HG02759 (cell line): ENCODE measurements around the gene ATP1B3.
"Not testable (repeated sequence)": the region's sequence is repeated elsewhere in the genome, so short reads cannot be mapped to it uniquely, and the experiment has no call there.

Experiments
- ATAC-seq: cut with Tn5 transposase; IDR thresholded peaks from one replicate; pipeline ENCODE4 v1.9.1; 2021; ENCODE audit warnings: mild to moderate bottlenecking, moderate library complexity; ENCODE audit not compliant: unreplicated experiment

ATP1B3 gene

GRCh38 chr3:141901914-141902313, 25.5 kb downstream of the ATP1B3 start:
- no peak for ATAC-seq

- no peak for ATAC-seq
These were observed 27.8 kb downstream of the ATP1B3 start for GRCh38 chr3:141904203-141904602.

GRCh38 chr3:141905129-141905528, 28.7 kb downstream of the ATP1B3 start:
- ATAC-seq, result no peak

GRCh38 chr3:141909408-141909807, 33.0 kb downstream of the ATP1B3 start:
- no peak for ATAC-seq

GRCh38 chr3:141909986-141910385, 33.5 kb downstream of the ATP1B3 start:
- ATAC-seq, result not testable (repeated sequence)

GRCh38 chr3:141913150-141913811, 36.8 kb downstream of the ATP1B3 start:
- no peak for ATAC-seq

GRCh38 chr3:141914311-141914710, 37.9 kb downstream of the ATP1B3 start:
- ATAC-seq, result no peak

- ATAC-seq, result no peak
These were observed 38.6 kb downstream of the ATP1B3 start for GRCh38 chr3:141915016-141915415.

GRCh38 chr3:141915766-141916165, 39.3 kb downstream of the ATP1B3 start:
- no peak for ATAC-seq

GRCh38 chr3:141920701-141921100, 44.3 kb downstream of the ATP1B3 start:
- ATAC-seq, result no peak

GRCh38 chr3:141921316-141921715, 44.9 kb downstream of the ATP1B3 start:
- no peak for ATAC-seq

GRCh38 chr3:141925677-141926076, 49.2 kb downstream of the ATP1B3 start:
- not testable (repeated sequence) for ATAC-seq

- ATAC-seq, result no peak
These were observed 50.5 kb downstream of the ATP1B3 start for GRCh38 chr3:141926929-141927328.

- ATAC-seq, result no peak
These were observed 52.3 kb downstream of the ATP1B3 start for GRCh38 chr3:141928631-141929270.

GRCh38 chr3:141929341-141929995, 53.0 kb downstream of the ATP1B3 start:
- no peak for ATAC-seq

GRCh38 chr3:141930801-141931200, 54.4 kb downstream of the ATP1B3 start:
- no peak for ATAC-seq

GRCh38 chr3:141933421-141934300, 57.2 kb downstream of the ATP1B3 start:
- no peak for ATAC-seq

- ATAC-seq, result no peak
These were observed 57.9 kb downstream of the ATP1B3 start for GRCh38 chr3:141934354-141934753.

- ATAC-seq, result no peak
These were observed 61.6 kb downstream of the ATP1B3 start for GRCh38 chr3:141938011-141938500.

GRCh38 chr3:141939759-141940158, 63.3 kb downstream of the ATP1B3 start:
- ATAC-seq, result no peak

- ATAC-seq, result no peak
These were observed 63.8 kb downstream of the ATP1B3 start for GRCh38 chr3:141940194-141940776.
